22Rv1 (cell line): ENCODE data around the gene NXPH3.

ENCODE experiments used
- ZFX ChIP-seq: fragments of 450-650 bp; IDR thresholded peaks from 2 replicates; pipeline ENCODE4 v1.6.1; 2017; ENCODE audit warnings: antibody characterized with exemption, borderline replicate concordance
- TF ChIP-seq, protein P1 (sequence below): fragments of 450-650 bp; IDR thresholded peaks from 2 replicates; pipeline ENCODE4 v1.5.1; 2017; ENCODE audit warnings: mild to moderate bottlenecking

DNA sequence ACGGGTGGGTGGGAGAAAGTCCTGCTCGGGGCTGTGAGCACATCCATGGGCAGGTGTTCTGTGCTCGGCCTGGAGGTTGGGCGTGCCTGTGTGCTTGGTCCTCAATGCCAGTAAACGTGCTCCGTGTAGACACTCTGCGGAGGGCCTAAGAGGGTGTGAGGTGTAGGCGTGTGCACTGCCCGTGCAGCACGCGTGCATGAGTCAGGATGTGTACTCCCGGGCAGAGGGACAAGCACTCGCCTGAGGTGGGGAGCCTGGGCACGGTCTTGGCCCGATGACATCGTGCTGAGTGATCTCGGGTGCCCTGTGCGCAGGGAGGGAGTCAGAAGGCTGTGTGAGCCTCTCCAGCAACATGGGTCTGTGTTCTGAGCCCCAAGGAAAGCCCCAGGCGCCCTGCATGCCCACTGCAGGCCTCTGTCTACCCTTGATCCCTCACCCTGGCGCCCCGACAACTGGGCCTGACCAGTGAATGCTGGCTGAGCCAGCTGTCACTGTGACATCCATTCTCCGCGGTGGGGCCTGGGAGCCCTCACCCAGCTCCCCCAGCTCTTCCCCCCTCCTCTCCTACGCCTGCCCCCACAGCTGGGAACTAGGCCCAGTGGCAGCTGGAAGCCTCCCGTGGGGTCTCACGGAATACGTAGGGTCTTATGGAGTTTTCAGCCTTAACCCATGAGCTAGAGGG, 23.5 kb upstream of the NXPH3 start:
- TF ChIP-seq, protein P1, sequence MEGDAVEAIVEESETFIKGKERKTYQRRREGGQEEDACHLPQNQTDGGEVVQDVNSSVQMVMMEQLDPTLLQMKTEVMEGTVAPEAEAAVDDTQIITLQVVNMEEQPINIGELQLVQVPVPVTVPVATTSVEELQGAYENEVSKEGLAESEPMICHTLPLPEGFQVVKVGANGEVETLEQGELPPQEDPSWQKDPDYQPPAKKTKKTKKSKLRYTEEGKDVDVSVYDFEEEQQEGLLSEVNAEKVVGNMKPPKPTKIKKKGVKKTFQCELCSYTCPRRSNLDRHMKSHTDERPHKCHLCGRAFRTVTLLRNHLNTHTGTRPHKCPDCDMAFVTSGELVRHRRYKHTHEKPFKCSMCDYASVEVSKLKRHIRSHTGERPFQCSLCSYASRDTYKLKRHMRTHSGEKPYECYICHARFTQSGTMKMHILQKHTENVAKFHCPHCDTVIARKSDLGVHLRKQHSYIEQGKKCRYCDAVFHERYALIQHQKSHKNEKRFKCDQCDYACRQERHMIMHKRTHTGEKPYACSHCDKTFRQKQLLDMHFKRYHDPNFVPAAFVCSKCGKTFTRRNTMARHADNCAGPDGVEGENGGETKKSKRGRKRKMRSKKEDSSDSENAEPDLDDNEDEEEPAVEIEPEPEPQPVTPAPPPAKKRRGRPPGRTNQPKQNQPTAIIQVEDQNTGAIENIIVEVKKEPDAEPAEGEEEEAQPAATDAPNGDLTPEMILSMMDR = no peak
- TF ChIP-seq ZFX = no peak
